Testis (tissue), 2 donors: Measurements from ENCODE around the gene BMP6.

ENCODE experiments used
- CTCF ChIP-seq, 3 experiments: fragments of 450-650 bp in 2 of 3; fragments of 200-600 bp in 1 of 3; sonication (generic) in 1 of 3; IDR thresholded peaks; one replicate each; pipeline ENCODE4 v1.5.1; 2016 to 2019; ENCODE audit warnings: antibody characterized with exemption in 3 of 3, mild to moderate bottlenecking in 2 of 3, moderate library complexity in 1 of 3
- POLR2A ChIP-seq: fragments of 450-650 bp; IDR thresholded peaks from one replicate; pipeline ENCODE4 v1.6.1; 2017; ENCODE audit warnings: antibody characterized with exemption, mild to moderate bottlenecking, moderate library complexity

- TF ChIP-seq CTCF (IDR thresholded peaks at IDR 0.05) (no peak), POLR2A (no peak)
Measured at GRCh38 chr6:7846966-7847818, 121.3 kb downstream of the BMP6 start.
